GM21515 (cell line): ENCODE measurements around the gene UBAC1.

Source experiments
- ATAC-seq: cut with Tn5 transposase; IDR thresholded peaks from one replicate; pipeline ENCODE4 v1.9.1; 2021; ENCODE audit not compliant: unreplicated experiment

The UBAC1 gene

DNA sequence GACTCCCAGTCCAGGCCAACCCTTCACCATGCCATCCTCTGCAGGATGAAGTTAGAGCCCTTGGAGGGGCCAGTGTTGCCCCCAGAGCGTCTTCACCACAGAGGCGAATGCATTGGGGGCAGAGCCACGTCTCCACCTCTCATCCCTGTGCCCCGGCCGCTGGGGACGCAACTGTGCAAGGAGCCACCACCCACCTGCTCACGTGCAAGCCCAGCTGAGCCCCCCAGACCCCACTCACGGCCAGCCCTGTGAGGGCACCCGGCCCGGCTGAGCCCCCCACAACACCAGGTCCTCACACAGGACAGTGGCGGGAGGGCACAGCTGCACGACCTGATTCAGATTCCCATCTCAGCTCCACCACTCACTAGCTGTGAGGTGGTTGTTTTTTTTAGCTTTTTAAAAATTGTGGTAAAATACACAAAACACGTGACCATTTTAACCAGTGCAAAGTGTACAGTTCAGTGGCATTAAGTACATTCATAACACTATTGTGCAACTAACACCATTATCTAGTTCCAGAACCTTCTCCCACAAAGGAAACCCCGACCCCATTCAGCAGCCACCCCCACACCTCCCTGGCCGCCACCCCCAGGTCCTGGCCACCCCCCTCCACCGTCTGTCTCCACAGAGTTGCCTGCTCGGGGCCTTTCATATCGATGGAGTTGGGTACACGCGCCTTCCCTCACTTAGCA lies 33.5 kb upstream of the UBAC1 start:
- ATAC-seq: no peak

DNA sequence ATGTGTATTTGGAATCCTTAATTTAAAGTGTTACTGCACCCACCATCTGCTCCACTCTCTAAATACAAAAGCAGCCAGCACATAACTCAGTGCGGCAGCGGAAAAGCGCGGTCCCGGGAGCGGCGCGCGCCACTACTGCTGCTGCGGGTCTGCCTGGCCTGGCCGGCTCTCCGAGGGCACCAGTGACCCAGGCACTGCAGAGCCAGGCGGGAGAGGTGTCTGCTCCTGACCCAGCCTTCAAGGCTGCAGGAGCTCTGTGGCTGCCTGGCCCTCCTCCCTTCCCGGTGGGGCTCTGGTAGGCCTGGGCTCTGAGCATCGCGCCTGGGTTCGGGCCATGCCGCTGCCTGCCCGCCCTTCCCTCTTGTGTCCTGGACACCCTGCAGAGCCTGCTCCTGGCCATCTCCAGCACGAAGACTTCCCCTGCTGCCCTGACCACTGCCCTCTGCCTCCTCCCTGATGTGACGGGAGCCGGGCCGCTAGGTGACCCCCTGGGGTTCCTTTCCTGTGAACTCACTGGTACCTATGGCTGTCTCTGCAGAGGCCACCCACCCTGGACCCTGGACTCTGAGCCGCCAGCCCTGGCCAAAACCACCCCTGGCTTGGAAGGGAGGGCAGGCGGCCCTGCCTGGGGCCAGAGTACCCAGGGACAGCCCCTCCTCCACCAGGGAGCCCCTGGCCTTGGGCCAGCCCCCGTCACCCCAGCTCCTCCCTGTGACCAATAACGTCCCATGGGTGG lies 32.8 kb upstream of the UBAC1 start:
- ATAC-seq: no peak

DNA sequence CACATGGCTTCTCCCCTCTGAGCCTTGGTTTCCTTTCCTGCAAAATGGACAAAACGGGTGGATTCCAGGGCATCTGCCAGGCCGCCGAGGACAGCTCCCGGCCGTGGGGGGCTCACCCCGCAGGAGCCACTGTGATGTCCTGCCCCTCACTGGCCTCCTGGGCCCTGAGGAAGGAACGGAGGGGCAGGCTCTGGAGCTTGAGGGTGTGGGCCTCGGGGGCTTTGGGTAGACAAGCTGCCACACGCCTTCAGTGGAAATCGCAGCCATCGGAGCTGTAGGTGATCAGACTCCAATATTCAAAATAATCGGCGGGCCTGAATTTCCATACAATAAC lies 32.2 kb upstream of the UBAC1 start:
- no peak for ATAC-seq

DNA sequence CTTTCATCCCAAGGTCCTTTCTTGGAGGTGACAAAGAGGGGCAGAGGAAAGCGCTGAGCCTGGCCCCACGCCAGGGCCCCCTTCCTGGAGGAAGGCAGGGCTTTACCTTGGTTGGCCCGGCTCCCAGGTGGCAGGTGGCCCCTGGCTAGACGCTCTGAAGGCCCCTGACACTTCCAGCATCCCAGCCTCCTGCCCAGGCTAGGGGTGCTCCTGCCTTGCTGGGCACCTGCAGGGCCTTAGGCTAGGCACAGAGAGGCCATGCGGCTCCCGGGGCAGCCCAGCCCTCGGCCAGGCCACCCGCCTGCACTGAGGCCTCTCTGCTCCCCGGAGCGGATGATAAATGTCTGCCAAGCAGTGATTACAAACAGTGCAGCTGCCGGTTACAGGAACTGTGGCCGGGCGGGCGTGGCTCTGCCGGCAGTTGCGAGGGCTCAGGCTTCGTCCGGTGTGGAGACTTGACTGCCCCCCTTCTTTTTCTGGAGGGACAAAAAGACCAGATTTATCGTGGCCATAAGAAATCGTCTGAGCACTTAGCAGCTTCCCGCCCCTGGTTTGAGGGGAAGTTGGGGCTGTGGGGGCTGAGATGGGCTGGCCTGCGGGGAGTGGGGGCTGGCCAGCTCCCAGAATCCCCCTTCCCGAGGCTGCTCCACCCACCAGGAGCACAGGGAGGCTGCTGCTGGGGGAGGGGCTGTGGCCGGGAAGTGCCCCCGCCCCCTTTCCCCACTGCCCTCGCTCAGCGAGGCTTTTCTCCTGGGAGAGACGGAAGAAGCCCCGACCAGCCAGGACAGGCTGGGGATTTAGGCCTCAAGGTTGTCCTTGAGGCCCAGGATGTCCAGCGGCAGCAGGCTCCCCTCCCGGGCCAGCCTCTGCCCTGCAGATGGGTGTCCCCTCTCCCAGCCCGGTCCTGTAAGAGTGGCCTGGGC lies 31.6 kb upstream of the UBAC1 start:
- no peak for ATAC-seq

DNA sequence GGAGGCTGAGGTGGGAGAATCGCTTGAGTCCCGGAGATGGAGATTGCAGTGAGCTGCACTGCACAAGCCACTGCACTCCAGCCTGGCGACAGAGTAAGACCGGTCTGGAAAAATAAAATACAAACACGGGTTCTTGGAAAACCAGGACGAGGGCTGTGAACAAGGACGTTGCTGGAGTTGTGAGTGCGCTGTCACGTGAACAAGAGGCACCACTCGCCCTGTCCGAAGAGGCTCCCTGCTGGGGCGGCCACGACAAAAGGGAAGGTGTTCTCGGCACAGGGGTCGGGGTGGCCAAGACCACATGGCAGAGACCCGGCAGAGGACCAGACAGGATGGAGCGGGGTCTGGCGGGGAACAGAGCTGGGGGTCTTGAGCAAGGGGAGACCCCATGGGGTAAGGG lies 30.6 kb upstream of the UBAC1 start:
- no peak for ATAC-seq

DNA sequence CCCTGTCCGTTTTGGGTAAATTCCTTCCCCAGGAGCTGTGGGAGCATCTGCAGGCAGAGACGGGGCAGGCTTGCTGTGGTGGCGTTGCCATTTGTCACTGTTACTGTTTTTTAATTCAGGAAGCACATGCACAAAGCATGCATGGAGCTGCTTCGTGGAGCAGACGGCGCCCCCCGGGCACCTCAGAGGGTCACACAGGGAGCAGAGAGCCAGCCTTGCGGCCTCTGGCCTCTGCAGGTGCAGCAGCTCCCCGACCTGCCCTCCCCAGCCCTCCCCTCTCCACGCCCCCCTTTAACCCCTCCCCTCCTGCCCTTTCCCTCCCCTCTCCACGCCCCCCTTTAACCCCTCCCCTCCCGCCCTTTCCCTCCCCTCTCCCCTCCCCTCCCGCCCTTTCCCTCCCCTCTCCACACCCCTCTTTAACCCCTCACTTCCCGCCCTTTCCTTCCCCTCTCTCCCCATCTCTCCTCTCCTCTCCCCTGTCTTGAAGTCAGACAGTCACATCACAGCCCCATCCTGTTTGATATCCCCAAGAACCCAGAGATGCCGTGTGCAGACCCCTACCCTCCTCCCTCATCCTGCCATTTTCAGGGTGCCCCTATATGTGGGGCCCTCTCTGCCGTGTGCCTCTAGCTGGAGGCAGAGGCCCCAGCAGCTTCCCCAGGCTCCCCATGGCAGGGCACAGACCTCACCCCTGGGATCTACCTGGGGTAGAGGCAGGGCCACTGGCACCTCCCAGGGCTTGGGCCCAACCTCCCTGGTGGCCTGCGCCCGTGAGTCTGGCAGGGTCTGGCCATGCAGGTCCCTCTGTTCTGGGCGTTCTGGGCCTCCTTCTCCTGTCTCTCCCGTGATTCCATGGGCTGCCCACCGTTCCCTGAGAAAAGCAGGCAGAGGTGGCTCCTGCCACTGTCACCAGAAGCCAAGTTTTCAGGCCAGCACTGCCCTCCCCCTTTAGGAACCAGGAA lies 29.6 kb upstream of the UBAC1 start:
- ATAC-seq: no peak

DNA sequence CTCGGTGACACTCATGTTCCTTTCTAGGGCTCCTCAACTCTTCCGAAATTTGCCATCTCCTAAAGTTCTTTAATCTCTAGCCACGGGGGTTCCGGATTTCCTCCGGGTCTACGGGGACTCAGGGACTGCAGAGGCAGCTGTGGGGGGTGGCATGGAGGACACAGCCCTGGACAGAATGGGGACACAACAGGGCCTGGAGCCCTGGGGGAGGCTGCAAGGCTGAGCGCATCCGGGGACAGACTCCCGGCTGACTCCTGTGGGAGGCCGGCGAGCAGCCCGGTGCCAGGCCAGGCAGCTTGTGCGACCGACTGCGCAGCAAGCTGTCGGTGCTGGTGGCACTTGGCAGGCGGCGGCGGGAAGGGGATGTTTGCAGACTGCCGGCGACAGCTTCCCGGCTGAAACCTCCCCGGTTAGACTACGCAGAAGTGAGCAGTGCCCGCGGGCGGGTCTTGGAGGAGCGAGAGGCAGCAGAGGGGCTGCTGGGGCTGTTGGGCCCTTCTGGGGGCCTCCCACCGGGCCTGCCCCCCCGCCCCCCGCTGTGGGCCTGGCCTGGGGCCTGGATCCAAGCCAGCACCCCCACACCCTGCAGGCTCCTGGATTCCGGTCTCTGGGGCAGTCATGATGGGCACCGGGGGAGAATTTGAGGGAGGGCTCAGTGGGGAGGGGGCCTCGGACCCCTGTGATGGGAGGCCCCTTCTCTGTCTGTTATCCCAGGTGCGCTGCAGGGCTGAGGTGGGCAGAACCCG lies 28.7 kb upstream of the UBAC1 start:
- ATAC-seq: no peak

DNA sequence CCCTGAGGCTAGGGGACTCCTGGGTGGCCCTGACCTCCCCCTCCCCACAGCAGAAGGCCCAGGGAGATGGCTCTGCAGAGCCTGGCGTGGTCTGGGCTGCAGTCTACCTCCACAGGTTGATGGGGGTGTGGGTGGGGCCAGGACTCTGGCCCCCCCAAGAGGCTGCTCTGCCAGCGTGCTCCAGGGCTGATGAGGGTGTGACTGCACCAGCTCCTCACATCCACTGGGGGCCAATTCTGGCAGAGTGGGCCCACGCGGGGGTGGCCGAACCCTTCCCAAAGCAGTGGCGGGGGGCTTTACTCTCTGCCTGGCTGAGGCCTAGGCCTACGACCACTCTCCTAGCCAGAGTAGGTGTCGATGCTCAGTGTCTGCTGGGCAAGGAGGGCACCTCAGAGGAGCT lies 28.0 kb upstream of the UBAC1 start:
- no peak for ATAC-seq

DNA sequence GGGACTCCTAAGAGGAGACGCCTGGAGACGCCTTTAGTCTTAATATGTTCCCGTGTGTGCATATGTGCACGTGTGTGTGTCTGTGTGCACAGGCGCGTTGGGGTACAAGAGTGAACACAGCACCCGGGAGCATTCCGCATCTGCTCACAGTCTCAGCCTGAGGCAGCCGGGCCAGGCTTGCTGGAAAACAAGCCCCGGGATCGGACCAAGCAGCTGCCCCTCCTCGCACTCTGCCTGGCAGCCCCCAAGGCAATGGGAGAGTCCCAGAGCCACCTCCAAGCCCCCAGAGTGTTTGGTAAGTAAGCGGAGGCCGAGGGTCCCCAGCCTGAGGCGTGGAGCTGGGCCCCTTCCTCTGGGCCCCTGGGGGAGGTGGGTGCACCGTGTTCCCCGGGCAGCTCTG lies 27.3 kb upstream of the UBAC1 start:
- ATAC-seq: no peak

DNA sequence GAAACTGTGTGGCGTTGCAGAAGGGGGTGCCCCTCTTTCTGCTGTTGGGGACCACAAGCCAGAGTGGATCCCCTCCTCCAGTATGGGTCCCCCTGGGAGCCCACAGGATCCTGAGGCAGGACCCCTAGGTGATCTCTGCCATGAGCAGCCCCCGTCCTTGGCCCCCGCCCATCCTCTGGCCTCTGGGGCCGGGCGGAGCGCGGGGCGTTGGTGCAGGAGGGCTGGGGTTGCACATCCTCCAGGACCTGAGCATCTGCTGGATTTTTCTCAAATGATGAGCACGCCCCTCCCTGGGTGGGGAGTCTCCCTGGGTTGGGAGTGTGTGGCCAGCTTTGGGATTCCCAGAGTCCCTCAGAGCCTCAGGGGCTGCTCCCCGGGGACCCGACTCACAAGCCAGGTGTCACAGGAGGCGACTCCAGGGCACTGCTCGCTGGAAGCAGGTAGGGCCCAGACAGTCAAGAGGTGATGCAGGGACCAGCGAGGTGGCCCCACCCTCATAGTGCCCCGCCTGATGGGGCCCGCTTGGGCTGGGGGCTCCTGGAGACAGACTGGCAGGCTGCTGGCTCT lies 26.7 kb upstream of the UBAC1 start:
- no peak for ATAC-seq

DNA sequence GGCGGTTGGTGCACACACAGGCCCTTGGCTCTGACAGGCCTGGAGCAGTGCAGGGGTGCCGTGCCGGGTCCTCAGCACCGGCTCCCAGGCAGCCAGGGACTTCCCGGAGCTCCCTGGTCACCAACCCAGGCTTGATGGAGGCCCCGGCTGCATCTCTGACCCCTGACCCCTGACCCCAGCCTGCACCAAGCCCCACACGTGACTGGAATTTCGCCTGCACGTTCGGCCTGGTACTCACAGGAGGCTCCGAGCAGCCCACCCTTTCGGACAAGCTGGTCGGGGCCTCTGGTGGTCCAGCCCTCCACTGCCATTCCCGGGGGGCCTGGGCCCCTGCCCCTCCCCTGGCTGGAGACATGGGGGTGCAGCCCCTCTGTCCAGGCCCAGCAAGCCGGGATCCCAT lies 25.4 kb upstream of the UBAC1 start:
- ATAC-seq: no peak

DNA sequence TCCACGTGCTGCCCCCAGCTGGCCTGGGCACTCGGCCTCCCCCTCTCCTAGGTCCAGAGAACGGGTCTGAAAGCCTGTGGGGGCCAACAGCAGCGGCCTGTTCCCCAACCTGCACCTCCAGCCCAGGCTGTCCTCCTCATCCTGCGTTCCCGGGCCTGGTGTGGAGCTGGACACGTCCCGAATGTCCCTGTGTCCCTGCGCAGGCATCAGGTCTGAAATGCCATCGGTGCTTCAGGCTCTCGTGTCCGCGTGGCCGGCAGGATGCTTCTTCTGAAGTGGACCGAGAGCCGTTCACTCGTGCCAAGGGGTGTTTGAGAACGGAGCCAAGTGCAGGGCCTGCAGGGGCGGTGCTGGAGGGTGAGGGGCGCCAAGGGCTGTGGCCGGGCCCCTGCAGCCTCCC lies 24.7 kb upstream of the UBAC1 start:
- ATAC-seq: no peak

DNA sequence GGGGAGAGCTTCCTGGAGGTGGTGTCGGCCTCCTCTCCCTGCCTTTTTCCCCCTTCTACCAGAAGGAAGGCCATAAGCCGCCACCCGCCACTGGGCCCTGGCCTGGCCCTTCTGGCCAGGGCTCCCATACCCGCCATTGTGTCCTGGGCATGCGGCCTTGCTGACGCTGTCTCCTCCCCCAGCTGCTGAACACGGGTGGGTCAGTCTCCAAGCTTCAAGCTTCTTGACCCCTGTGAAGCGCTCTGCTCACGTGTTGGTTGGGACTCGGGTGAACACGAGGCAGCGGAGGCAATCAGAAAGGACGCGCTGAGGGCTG lies 24.2 kb upstream of the UBAC1 start:
- no peak for ATAC-seq

DNA sequence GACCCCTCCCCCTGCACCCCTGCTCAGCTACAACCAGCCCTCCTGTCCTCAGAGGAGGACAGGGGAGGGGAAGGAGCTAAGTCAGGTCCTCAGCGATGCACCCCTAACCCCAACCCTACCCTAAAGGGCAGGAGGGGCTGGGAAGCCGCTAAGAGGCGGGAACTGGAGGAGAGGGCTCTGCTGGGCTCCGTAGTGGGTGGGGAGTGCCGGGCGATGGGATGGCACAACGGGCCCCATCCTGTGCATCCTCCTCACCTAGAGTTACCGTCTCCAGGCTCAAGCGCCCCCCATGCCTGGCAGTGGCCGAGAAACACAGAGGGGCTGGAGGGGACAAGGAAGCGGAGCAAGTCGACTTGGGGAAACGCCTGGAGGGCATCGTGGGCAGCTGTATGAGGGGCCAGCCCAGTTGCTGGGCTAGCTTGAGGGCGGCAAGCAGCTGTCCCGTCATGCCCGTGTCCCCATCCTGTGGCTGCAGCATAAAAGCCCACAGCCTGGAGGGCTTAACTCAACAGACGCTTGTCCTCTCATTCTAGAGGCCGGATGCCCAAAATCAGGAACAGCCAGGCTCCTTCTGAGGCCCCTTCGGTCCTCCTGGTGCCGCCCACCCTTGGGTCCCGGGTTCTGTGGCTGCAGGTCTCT lies 23.0 kb upstream of the UBAC1 start:
- ATAC-seq: no peak

DNA sequence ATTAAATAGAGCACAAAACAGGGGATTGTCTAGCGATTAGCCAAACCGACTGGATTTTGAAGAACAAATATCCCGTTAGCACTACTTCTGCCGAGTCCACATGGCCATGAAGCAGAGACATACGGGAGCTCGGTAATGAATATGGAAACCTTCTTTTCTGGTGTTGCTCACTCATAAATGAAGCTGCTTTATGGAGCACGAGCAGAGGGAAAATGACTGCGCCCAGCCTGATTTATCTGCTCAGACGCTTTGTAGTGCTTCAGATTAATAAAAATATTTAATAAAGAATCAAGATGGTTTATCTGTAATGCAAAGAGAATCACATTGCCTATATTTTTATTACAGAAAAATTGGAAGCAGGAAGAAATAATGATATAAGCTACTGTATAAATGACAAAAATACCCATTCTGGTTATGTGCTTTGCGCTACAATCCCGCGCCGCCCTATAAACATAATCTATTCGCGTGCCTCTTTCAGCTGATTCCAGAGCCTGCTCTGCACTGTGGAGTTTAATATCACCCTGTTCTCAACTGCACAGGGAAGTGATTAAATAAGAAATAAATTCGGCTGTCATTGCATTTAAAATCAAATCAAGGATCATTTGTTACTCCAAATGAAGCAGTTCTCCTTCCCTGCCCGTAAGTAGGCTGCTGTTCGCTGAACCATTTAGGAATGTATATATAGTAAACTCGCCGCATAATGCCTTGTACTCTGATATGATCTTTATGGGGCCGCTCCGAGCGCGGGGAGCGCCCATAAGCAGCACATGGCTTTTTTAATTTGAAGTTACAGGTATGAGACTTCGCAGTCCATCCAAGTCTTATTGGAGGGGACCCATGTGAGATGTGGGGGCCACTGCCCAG lies 22.3 kb upstream of the UBAC1 start:
- ATAC-seq: no peak

DNA sequence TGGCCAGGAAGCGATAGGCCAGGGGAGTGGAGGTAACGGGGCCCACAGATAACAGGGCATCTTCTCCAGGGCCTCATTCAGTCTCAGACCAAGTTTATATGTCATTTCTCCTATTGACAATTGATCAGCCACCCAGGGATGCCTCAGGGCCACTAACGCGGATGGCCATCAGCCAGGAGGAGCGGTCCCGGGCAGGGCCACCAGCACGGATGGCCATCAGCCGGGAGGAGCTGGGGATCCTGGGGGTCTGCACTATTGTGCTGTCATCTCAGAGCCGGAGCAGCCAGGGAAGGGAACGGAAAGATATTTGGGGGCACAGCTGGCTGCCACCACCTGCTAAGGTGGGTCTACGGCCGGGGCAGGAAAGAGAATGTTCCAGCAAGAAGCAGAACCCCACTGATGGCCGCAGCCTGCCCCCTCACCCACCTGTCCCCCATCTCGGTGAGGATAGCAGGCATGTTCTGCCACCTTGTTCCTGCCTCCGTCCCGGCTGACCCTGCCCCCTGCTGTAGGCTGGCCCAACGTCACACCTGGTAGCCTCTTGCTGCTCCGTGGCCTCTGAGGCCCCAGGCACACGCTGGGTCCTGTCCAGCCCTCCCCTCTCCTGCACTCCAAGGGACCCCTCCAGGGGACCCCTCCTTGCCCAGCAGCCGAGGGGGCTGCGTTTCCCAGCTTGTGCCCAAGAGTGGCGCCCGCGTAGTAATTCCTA lies 21.5 kb upstream of the UBAC1 start:
- no peak for ATAC-seq

DNA sequence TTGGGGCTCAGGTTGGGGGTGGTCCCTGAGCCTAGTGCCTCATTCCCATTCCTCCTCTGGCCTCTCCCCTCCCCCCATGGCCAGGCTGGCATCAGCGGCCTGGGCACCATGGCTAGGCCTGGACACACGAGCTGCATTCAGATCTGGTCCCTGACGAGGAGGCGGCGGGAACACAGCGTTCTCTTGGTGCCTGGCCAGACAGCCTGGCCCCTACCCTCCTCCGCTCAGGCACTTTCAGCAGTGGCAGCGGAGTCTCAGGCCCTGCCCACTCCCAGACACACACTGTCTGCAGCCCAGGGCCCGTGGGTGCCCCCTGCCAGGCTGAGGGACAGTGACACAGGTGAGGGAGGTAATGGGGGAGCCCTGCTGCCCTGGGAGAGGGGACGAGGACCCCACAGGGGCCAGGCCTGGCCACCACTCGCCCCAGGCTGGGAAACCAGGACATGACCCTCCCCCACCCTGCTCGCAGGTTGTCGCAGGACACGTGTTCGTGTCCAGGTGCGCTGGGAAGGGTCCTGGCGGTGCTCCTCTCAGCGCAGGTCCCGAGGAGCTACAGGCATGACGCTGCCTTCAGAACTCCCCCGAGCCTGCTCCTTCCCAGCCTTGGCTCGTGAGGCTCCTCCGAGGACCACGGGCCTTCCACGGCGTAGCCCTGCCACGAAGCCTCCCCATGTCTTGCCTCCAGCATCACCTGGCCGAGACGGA lies 19.9 kb upstream of the UBAC1 start:
- no peak for ATAC-seq
